GM18505 (cell line): Measurements from ENCODE around the gene KRTAP1-3.

ENCODE experiments used
- ATAC-seq: cut with Tn5 transposase; IDR thresholded peaks from one replicate; pipeline ENCODE4 v1.9.1; 2021; ENCODE audit not compliant: unreplicated experiment
- POLR2A ChIP-seq: IDR thresholded peaks from 4 replicates; pipeline ENCODE4 v1.6.1; 2011; ENCODE audit warnings: borderline replicate concordance; ENCODE audit not compliant: insufficient read depth, insufficient read length; ENCODE audit errors: extremely low read depth

KRTAP1-3 gene

GRCh38 chr17:41037853-41038350, 3.2 kb upstream of the KRTAP1-3 start:
- no peak for ATAC-seq
- TF ChIP-seq POLR2A, result no peak

- ATAC-seq, result no peak
- TF ChIP-seq POLR2A, result no peak
These were observed 4.9 kb downstream of the KRTAP1-3 start, which contains the start of gene KRTAP1-4 for GRCh38 chr17:41029633-41030245. Gene KRTAP1-4 (minus strand): TSS chr17:41030195. CDS start chr17:41030078, 117 bp downstream.

GRCh38 chr17:41026715-41027471, 7.8 kb downstream of the KRTAP1-3 start, which contains the start of gene KRTAP1-5:
Gene KRTAP1-5 (minus strand): TSS chr17:41027208. CDS start chr17:41027155, 53 bp downstream.
- no peak for ATAC-seq
- no peak for TF ChIP-seq POLR2A

GRCh38 chr17:41024697-41025096, 10.0 kb downstream of the KRTAP1-3 start:
- no peak for TF ChIP-seq POLR2A
- no peak for ATAC-seq

GRCh38 chr17:41020336-41020735, 14.3 kb downstream of the KRTAP1-3 start:
- no peak for ATAC-seq
- no peak for TF ChIP-seq POLR2A

- TF ChIP-seq POLR2A, result no peak
- no peak for ATAC-seq
These were observed 15.3 kb downstream of the KRTAP1-3 start for GRCh38 chr17:41019415-41019814.

- no peak for TF ChIP-seq POLR2A
- ATAC-seq, result no peak
These were observed 16.1 kb downstream of the KRTAP1-3 start for GRCh38 chr17:41018541-41018940.

GRCh38 chr17:41016578-41017215, 18.0 kb downstream of the KRTAP1-3 start:
- ATAC-seq, result no peak
- TF ChIP-seq POLR2A, result no peak

GRCh38 chr17:41015454-41015853, 19.2 kb downstream of the KRTAP1-3 start:
- ATAC-seq, result no peak
- TF ChIP-seq POLR2A, result no peak

GRCh38 chr17:41013606-41014005, 21.1 kb downstream of the KRTAP1-3 start:
- no peak for TF ChIP-seq POLR2A
- ATAC-seq, result no peak

- no peak for ATAC-seq
- TF ChIP-seq POLR2A, result no peak
These were observed 21.5 kb downstream of the KRTAP1-3 start for GRCh38 chr17:41013181-41013580.

GRCh38 chr17:41012326-41013120, 22.2 kb downstream of the KRTAP1-3 start:
- no peak for TF ChIP-seq POLR2A
- no peak for ATAC-seq

- no peak for TF ChIP-seq POLR2A
- no peak for ATAC-seq
These were observed 24.2 kb downstream of the KRTAP1-3 start for GRCh38 chr17:41010441-41010840.
